SKM-1 treated with dmso at 0.1 percent for 144 hours (cell line): ENCODE measurements around the gene TMEM178B.

Source experiments
- DNase-seq: peaks from one replicate; lab custom pipeline; 2025; ENCODE audit not compliant: unreplicated experiment; lab: John Stamatoyannopoulos, UW

The TMEM178B gene

GRCh38 chr7:141349804-141350203 lies 275.9 kb downstream of the TMEM178B start:
- DNase-seq = no peak

- no peak for DNase-seq
Measured at GRCh38 chr7:141351175-141351574, 277.3 kb downstream of the TMEM178B start.

- no peak for DNase-seq
Measured at GRCh38 chr7:141352955-141353354, 279.1 kb downstream of the TMEM178B start.

- no peak for DNase-seq
Measured at GRCh38 chr7:141354251-141354650, 280.4 kb downstream of the TMEM178B start.

GRCh38 chr7:141355032-141355431 lies 281.2 kb downstream of the TMEM178B start:
- DNase-seq = no peak

- no peak for DNase-seq
Measured at GRCh38 chr7:141356161-141356560, 282.3 kb downstream of the TMEM178B start.

- DNase-seq = no peak
Measured at GRCh38 chr7:141358386-141358785, 284.5 kb downstream of the TMEM178B start.

GRCh38 chr7:141359262-141359661 lies 285.4 kb downstream of the TMEM178B start:
- DNase-seq = no peak

- no peak for DNase-seq
Measured at GRCh38 chr7:141359740-141360415, 286.0 kb downstream of the TMEM178B start.

GRCh38 chr7:141360416-141360760 lies 286.5 kb downstream of the TMEM178B start:
- DNase-seq = no peak

GRCh38 chr7:141360803-141361202 lies 286.9 kb downstream of the TMEM178B start:
- DNase-seq = no peak

GRCh38 chr7:141361479-141361878 lies 287.6 kb downstream of the TMEM178B start:
- no peak for DNase-seq

- DNase-seq = no peak
Measured at GRCh38 chr7:141361960-141362359, 288.1 kb downstream of the TMEM178B start.

- DNase-seq = no peak
Measured at GRCh38 chr7:141362580-141363435, 288.9 kb downstream of the TMEM178B start.

- no peak for DNase-seq
Measured at GRCh38 chr7:141363748-141364147, 289.9 kb downstream of the TMEM178B start.

- DNase-seq = no peak
Measured at GRCh38 chr7:141366091-141366621, 292.3 kb downstream of the TMEM178B start.

GRCh38 chr7:141369422-141369821 lies 295.6 kb downstream of the TMEM178B start:
- DNase-seq = no peak

- no peak for DNase-seq
Measured at GRCh38 chr7:141370178-141370577, 296.3 kb downstream of the TMEM178B start.

- no peak for DNase-seq
Measured at GRCh38 chr7:141370650-141371049, 296.8 kb downstream of the TMEM178B start.

- DNase-seq = no peak
Measured at GRCh38 chr7:141374425-141374824, 300.6 kb downstream of the TMEM178B start.

- no peak for DNase-seq
Measured at GRCh38 chr7:141375442-141375841, 301.6 kb downstream of the TMEM178B start.

GRCh38 chr7:141377906-141378305 lies 304.0 kb downstream of the TMEM178B start:
- no peak for DNase-seq
